GM18951 (cell line): Measurements from ENCODE around the gene RADIL.
"Not testable (repeated sequence)": the region's sequence is repeated elsewhere in the genome, so short reads cannot be mapped to it uniquely, and the experiment has no call there.

Experiments
- POLR2A ChIP-seq: IDR thresholded peaks from 4 replicates; pipeline ENCODE4 v1.6.1; 2011; ENCODE audit warnings: mild to moderate bottlenecking; ENCODE audit not compliant: insufficient read length, insufficient read depth; ENCODE audit errors: extremely low read depth
- in situ Hi-C: fragments of 300-500 bp; cut with MboI; formaldehyde crosslinking; loops from one replicate; pipeline ENCODE4 v1.12.0; 2022; ENCODE audit warnings: low sequenced_read_pairs, mixed read lengths, inconsistent platforms; ENCODE audit not compliant: unreplicated experiment

RADIL gene

DNA sequence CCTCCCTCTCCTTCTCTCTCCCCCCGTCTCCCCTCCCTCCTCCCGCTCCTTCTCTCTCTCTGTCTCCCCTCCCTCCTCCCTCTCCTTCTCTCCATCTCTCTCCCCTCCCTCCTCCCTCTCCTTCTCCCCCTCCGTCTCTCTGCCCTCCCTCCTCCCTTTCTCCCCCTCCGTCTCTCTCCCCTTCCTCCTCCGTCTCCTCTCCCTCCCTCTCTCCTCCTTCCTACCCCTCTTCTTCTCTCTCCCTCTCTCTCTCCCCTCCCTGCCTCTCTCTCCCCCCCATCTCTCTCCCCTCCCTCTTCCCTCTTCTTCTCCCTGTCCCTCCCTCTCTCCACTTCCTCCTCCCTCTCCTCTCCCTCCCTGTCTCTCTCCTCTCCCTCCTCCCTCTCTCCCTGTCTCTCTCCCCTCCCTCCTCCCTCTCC is 75.9 kb downstream of the RADIL start:
- TF ChIP-seq POLR2A: no peak
- in situ Hi-C loops: no loop called here

DNA sequence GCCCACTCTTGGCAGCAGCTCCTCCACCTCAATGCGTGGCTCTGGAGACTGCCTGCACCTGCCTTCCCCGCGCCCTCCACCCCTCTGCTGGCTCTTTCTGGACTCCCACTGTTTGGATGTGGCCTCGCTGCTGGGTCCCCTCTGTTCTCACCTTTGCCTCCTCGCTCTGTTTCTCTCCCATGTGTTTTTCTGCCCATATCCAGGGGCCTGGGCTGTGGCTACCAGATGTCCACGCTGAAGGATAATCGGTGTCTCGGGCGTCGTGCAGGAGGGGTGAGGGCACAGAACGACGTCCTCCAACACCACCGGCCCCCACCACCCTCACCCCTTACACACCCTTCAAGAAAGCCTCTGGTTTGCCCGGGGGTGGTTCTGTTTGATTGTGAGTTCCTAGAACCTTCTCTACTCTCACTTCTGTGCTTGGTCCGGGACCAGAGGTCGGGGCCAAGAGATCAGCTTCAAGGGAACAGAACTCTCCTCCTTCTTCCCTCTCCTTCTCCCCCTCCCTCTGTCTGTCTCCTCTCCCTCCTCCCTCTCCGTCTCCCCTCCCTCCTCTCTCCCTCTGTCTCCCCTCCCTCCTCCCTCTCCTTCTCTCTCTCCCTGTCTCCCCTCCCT is 76.4 kb downstream of the RADIL start:
- in situ Hi-C loops: no loop called here
- TF ChIP-seq POLR2A: no peak

DNA sequence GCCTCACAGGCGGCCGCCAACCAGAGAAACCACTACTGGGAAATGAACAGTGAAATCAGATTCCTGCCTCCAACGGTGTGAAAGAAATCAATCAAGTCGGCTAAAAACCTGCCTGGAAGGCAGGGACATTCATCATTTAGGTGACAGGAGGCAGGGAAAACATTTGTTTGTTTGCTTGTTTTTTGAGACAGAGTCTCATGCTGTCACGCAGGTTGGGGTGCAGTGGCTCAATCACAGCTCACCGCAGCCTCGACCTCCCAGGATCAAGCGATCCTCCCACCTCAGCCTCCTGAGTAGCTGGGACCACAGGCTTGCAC is 77.6 kb downstream of the RADIL start:
- in situ Hi-C loops: no loop called here
- no peak for TF ChIP-seq POLR2A

DNA sequence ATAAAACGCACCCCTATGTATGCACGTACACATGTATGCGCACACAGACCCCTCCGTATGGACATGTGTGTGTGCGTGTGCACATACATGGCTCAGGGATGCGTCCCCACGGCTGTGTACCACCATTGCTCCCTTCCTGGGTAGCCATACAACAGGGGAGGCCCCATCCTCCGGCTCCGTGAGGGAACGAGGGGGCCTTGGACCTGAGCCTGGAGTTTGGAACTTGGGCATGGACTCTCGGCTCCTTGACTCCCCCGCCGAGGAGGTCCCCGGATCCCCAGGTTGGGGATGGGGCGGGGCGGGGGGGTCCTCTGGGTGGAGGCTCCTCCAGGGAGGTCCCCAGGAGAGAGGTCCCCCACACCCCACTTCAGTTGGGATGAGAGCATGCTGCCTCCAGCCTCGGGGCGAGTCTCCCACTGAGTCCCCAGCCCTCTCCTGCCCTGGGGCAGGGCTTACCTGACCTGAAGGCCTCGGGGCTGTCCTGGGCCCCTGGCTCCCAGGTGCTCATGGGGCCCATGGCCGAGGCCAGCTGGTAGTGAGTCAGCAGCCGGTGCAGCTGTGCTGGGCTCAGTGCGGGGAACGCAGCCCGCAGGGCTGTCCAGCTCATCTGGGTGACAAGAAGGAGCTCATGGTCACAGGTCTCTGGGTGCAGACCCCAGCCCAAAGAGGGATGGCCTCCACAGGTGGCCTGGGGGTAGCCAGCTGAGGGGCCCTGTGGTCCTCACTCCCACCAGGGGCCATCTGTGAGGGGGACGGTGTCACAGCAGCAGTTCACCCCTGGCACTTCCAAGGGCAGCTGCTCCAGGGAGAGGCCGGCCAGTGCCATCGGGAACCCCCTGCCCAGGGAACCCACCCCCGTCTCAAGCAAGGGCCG is 78.2 kb downstream of the RADIL start:
- in situ Hi-C loops: no loop called here
- TF ChIP-seq POLR2A: no peak

DNA sequence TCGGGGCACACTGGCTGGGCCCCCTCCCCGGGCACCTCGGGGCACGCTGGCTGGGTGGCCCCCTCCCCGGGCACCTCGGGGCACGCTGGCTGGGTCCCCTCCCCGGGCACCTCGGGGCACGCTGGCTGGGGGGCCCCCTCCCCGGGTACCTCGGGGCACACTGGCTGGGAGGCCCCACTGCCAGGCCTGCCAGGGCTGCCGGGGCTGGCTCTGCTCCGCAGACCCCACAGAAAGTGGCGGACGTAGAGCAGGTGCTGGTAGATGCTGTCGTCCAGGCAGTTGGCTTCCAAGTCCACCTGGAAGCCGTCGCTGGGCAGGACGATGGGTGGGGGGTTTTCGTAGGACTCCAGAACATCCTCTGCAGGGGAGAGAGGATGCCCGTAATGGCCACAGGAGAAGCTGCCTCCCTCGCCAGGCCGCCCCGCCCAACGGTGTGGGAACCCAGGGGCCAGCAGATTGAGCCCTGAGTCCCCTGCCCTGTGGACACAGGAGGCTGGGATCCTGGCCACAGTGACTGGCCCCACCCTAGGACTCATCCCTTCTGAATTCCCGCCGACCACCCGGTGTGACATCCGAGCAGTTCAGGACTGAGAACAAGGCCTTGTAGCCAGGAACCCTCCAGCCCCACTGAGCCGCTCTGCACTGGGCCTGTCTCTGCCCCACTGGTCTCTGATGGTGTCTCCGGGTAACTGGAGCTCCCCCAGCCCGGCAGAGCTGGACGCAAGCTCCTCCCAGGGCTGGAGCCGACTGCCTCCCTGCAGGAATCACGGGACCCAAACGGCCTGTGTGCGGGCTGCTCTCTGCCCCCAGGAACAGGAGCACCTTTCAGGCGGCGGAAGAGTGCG is 79.9 kb downstream of the RADIL start:
- no peak for TF ChIP-seq POLR2A
- in situ Hi-C loops: no loop called here

DNA sequence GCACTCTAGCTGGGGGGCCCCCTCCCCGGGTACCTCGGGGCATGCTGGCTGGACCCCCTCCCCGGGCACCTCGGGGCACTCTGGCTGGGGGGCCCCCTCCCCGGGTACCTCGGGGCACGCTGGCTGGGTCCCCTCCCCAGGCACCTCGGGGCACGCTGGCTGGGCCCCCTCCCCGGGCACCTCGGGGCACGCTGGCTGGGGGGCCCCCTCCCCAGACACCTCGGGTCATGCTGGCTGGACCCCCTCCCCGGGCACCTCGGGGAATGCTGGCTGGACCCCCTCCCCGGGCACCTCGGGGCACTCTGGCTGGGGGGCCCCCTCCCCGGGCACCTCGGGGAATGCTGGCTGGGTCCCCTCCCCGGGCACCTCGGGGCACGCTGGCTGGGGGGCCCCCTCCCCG is 80.9 kb downstream of the RADIL start:
- in situ Hi-C loops: not testable (repeated sequence)

DNA sequence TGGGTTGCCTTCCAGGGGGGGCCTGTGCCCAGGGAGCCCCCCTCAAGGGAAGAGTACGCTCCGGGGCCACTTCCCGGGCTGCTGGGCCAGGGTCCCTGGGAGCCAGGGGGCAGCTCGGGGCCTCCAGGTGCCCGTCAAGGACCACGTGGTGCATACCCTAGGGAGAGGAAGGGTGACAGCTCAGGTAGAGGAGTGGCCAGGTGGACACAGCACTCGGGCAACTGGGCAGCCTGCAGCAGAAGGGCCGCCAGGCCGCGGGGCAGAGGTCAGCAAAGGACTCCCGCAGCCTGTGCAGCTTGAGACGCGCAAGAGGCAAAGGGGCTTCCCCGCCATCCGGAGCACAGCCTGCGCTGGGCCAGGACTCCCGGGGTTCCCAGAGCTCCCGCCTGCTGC is 81.7 kb downstream of the RADIL start:
- no peak for TF ChIP-seq POLR2A
- in situ Hi-C loops: no loop called here

DNA sequence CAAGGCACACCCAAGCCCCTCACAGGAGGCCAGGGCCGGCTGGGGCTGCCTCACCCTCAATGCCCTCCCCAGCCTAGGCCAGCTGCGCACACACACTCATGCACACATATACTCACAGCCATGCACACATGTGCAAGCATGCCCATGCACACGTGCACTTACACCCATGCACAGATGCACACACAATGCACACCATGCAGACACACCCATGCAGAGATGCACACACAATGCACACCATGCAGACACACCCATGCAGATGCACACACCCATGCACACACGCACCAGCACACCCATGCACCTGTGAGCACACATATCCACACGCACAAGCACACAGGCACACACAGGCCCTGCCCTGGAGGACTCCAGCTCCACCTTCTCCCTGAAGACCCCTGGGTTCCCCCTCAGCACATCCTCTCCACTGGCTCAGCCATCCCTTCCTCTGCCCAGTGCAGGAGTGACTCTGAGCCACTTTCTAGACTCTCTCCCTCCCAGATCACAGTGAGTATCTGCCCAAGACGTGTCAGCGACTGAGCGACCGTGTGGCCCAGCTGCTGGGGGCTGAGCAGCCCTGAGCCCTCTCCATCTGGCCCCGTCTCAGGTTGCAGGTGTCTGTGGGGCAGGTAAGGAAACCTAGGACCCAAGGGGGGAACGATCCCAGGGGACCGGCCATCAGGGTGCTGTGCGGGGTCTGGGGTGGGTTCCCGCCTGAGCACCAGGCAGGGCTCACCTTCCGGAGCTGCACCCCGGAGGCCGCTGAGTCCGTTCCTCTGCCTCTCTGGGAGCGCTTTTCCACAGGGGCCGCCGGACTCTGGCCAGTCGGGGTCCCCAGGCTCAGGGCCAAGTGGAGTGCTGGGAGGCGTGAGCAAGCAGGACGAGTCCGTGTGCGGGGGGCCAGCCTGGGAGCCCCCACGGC is 82.3 kb downstream of the RADIL start:
- no peak for TF ChIP-seq POLR2A
- in situ Hi-C loops: no loop called here

DNA sequence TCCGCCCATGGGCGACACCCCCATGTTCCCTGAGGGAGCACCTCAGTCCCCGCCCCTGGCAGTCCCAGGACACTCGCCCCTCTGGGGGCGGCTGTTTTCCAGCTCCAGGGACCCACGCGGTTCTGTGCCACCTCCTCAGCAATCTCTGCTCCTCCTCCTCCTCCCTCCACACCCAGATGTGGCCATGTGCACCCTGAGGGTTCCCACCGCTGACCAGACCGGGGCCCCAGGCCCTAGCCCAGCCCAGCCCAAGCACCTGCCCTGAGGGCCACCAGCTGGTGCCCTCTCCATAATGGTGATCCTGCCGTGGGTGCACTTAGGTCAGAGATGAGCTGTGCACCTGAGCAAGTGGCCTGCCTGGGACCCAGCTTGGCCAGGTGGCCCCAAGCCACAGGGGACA is 83.0 kb downstream of the RADIL start:
- TF ChIP-seq POLR2A: no peak

GRCh38 chr7:4799508-4800268 is 83.8 kb downstream of the RADIL start:
- TF ChIP-seq POLR2A: no peak
- in situ Hi-C loops: no loop called here

More for the DNA sequence above, 83.0 kb downstream of the RADIL start:
- in situ Hi-C loops: no loop called here

DNA sequence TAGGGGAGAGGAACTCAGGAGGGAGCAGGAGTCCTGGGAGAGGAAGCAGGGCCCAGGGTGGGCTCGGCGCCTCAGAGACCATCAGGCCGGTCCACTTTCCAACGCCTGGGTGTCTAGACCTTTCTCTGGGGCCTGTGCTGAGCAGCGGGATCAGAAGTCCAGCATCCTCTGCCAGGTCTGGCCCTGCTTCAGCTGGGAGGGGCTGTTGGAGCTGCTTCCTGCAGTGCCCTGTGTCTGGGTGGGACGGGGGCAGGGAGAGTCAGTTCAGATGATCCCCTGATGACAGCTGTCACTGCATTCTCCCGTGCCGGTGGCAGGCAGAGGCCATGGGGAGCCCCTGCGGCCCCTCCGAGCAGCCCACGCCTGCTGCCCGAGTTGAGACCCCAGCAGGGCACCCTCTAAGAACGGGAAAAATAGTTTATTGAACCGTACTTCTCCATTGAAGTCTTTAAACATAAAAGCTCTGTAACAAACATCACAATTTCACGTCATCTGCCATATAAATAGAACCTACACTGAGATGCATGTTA is 84.7 kb downstream of the RADIL start:
- TF ChIP-seq POLR2A: no peak
- in situ Hi-C loops: no loop called here
